GM12878 (cell line): ENCODE results near the gene CRYBB1. TPM values are rescaled to one million over a fixed set of nuclear protein-coding genes. Genes with fewer than 3 reads are reported as not detected.

ENCODE experiments used
- ATAC-seq: fragments of 200-7000 bp; cut with Tn5 transposase; 3 replicates; pipeline ENCODE4 v1.9.1; 2020; ENCODE audit warnings: mild to moderate bottlenecking, moderate library complexity
- BruUV-seq: library from RNA; stranded (reverse); fragments of 400-500 nt; replicated peaks from 2 replicates; lab custom pipeline; 2021; lab: Mats Ljungman, UMichigan
- CTCF ChIA-PET: fragments of 300-600 bp; sonication (Branson Sonifier 250); formaldehyde crosslinking; extraction: SDS; loops from one replicate; lab custom pipeline; 2021; ENCODE audit warnings: inconsistent platforms; lab: Yijun Ruan, JAX
- POLR2A ChIA-PET: fragments of 350-600 bp; formaldehyde crosslinking; extraction: SDS; loops from one replicate; lab custom pipeline; 2021; ENCODE audit warnings: inconsistent platforms; lab: Charles Lee
- RAD21 ChIA-PET: fragments of 300-600 bp; sonication (Branson Sonifier 250); formaldehyde crosslinking; loops from one replicate; lab custom pipeline; 2023; ENCODE audit warnings: antibody characterized with exemption; ENCODE audit not compliant: unreplicated experiment; lab: Charles Lee
- SMC1A ChIA-PET: fragments of 300-600 bp; sonication (Branson Sonifier 250); formaldehyde crosslinking; loops from one replicate; lab custom pipeline; 2023; ENCODE audit not compliant: unreplicated experiment, uncharacterized antibody; lab: Charles Lee
- DNase-seq: peaks from one replicate; pipeline ENCODE4 v3.0.0-alpha.2; 2011; ENCODE audit warnings: low read depth, low spot score
- FAIRE-seq: peaks from 3 replicates; lab custom pipeline; 2011; peaks lifted over from hg19 to GRCh38; lab: Jason Lieb, UNC
- H2AFZ ChIP-seq: 2 replicates; pipeline ENCODE4 v1.6.0; 2011; ENCODE audit warnings: low read depth, low read length, control low read depth; ENCODE audit not compliant: control insufficient read depth
- H3K27ac ChIP-seq: 2 replicates; pipeline ENCODE4 v1.5.1; 2011; ENCODE audit warnings: control low read depth; ENCODE audit not compliant: control insufficient read depth, insufficient read depth
- H3K27me3 ChIP-seq, 2 experiments: replicated peaks in 1 of 2; 2 replicates each; pipeline versions ENCODE4 v1.6.0 to v1.6.1; 2011; ENCODE audit warnings: low read length in 1 of 2; ENCODE audit not compliant: control insufficient read depth in 2 of 2, insufficient read depth in 2 of 2
- H3K36me3 ChIP-seq, 2 experiments: 2 replicates each; pipeline ENCODE4 v1.5.1; 2011; ENCODE audit warnings: low read length in 1 of 2; ENCODE audit not compliant: control insufficient read depth in 2 of 2, insufficient read depth in 2 of 2
- H3K4me1 ChIP-seq: 2 replicates; pipeline ENCODE4 v1.6.1; 2011; ENCODE audit warnings: mild to moderate bottlenecking, low read length, moderate library complexity, mixed read lengths; ENCODE audit not compliant: control insufficient read depth, insufficient read depth
- H3K4me2 ChIP-seq: 2 replicates; pipeline ENCODE4 v1.6.0; 2011; ENCODE audit warnings: control low read depth; ENCODE audit not compliant: control insufficient read depth, insufficient read depth
- H3K4me3 ChIP-seq: fragments of 200-600 bp; sonication (generic); 2 replicates; pipeline ENCODE4 v1.5.1; 2016
- H3K79me2 ChIP-seq: 2 replicates; pipeline ENCODE4 v1.6.0; 2011; ENCODE audit warnings: low read length; ENCODE audit not compliant: control insufficient read depth, insufficient read depth
- H3K9ac ChIP-seq: 2 replicates; pipeline ENCODE4 v1.8.0; 2011; ENCODE audit warnings: low read length, control low read depth, mixed read lengths; ENCODE audit not compliant: control insufficient read depth, insufficient read depth
- H3K9me3 ChIP-seq: replicated peaks from 3 replicates; pipeline ENCODE4 v1.5.1; 2011; ENCODE audit warnings: mild to moderate bottlenecking, low read length; ENCODE audit not compliant: control insufficient read depth, insufficient read depth
- H4K20me1 ChIP-seq: 2 replicates; pipeline ENCODE4 v1.6.0; 2011; ENCODE audit not compliant: control insufficient read depth, insufficient read depth
- BHLHE40 ChIP-seq, 2 experiments: fragments of 450-650 bp in 1 of 2; IDR thresholded peaks; 2 replicates each; pipeline ENCODE4 v1.6.1; 2011 to 2017; ENCODE audit warnings: low read depth in 2 of 2, borderline replicate concordance in 1 of 2, improper control_type of control experiment in 1 of 2, low read length in 1 of 2, mild to moderate bottlenecking in 1 of 2
- CREB1 ChIP-seq: IDR thresholded peaks from 2 replicates; pipeline ENCODE4 v1.6.1; 2012; ENCODE audit warnings: low read depth, mild to moderate bottlenecking, inconsistent platforms
- HDAC2 ChIP-seq: fragments of 200-600 bp; sonication (generic); IDR thresholded peaks from 2 replicates; pipeline ENCODE4 v1.6.1; 2017
- IKZF1 ChIP-seq: fragments of 450-650 bp; conservative IDR thresholded peaks from 2 replicates; pipeline ENCODE4 v1.6.1; 2017; ENCODE audit warnings: antibody characterized with exemption, mild to moderate bottlenecking
- MYB ChIP-seq: fragments of 150-350 bp; IDR thresholded peaks from 2 replicates; pipeline ENCODE4 v1.6.1; 2014; ENCODE audit warnings: mild to moderate bottlenecking, low read depth, low read length, borderline replicate concordance
- NR2C1 ChIP-seq: fragments of 450-650 bp; IDR thresholded peaks from 2 replicates; pipeline ENCODE4 v1.6.1; 2017; ENCODE audit warnings: antibody characterized with exemption, mild to moderate bottlenecking, moderate library complexity
- RAD21 ChIP-seq: IDR thresholded peaks from 2 replicates; pipeline ENCODE4 v1.6.1; 2011; ENCODE audit warnings: mild to moderate bottlenecking, low read depth, low read length, moderate library complexity; ENCODE audit not compliant: insufficient read depth
- RCOR1 ChIP-seq: conservative IDR thresholded peaks from 2 replicates; pipeline ENCODE4 v1.6.1; 2012; ENCODE audit warnings: low read depth, low read length, improper control_type of control experiment
- SUZ12 ChIP-seq: fragments of 200-600 bp; sonication (generic); IDR thresholded peaks from one replicate; pipeline ENCODE4 v1.6.1; 2018; ENCODE audit warnings: antibody characterized with exemption, mild to moderate bottlenecking; ENCODE audit not compliant: unreplicated experiment
- TBL1XR1 ChIP-seq: IDR thresholded peaks from 2 replicates; pipeline ENCODE4 v1.6.1; 2012; ENCODE audit warnings: low read depth, low read length, improper control_type of control experiment
- YBX1 ChIP-seq: fragments of 450-650 bp; IDR thresholded peaks from 2 replicates; pipeline ENCODE4 v1.6.1; 2016; ENCODE audit warnings: antibody characterized with exemption
- ZNF384 ChIP-seq: IDR thresholded peaks from 2 replicates; pipeline ENCODE4 v1.6.1; 2012; ENCODE audit warnings: low read depth, mild to moderate bottlenecking, low read length, improper control_type of control experiment, borderline replicate concordance
- WGBS: methylation state at CpG from one replicate; pipeline ENCODE4 v1.1.6; 2016; ENCODE audit warnings: low lambda C conversion rate; ENCODE audit not compliant: insufficient replicate concordance, insufficient coverage; ENCODE audit errors: missing lambda C conversion rate; 5-methylcytosine and 5-hydroxymethylcytosine counted together
- in situ Hi-C: fragments of 300-500 bp; cut with MboI; formaldehyde crosslinking; loops from 9 replicates; pipeline ENCODE4 v1.14.3; 2018; ENCODE audit warnings: mixed read lengths
- intact Hi-C: fragments of 100-400 bp; cut with micrococcal nuclease; formaldehyde crosslinking; loops from one replicate; pipeline ENCODE4 v1.14.2; 2022; ENCODE audit not compliant: unreplicated experiment
- polyA plus RNA-seq, 11 experiments: library from polyadenylated mRNA; depleted of rRNA in 4 of 11; unstranded in 6 of 11; stranded (reverse) in 5 of 11; fragments of >200 nt; fragmentation: Nextera tagmentation in 4 of 11; fragmentation: Illumina TruSeq in 1 of 11; extraction: Ambion mirVana in 4 of 11; extraction: Trizol in 1 of 11; gene quantifications; 1 replicate in 1 of 11; 2 replicates in 10 of 11; pipeline versions ENCODE4 v1.2.1 to v1.2.3, GENCODE V29; 2011 to 2016; ENCODE audit warnings: inconsistent platforms in 2 of 11, missing spikeins in 2 of 11, low read depth in 1 of 11
- total RNA-seq, 4 experiments: library from RNA; depleted of rRNA in 3 of 4; stranded (reverse); fragments of >200 nt in 3 of 4; fragmentation: Illumina TruSeq in 1 of 4; extraction: Trizol in 1 of 4; gene quantifications; 2 replicates each; pipeline versions ENCODE4 v1.2.1 to v1.2.3, GENCODE V29; 2013 to 2021
- TF ChIP-seq, protein P1 (sequence below): fragments of 450-650 bp; formaldehyde crosslinking; IDR thresholded peaks from 2 replicates; pipeline ENCODE4 v1.4.0; 2022; ENCODE audit warnings: mild to moderate bottlenecking, moderate library complexity
- TF ChIP-seq, protein P2 (sequence below): fragments of 450-650 bp; IDR thresholded peaks from 2 replicates; pipeline ENCODE4 v1.6.1; 2016; ENCODE audit warnings: mild to moderate bottlenecking

CRYBB1 gene
- total and polyA plus RNA-seq, 10 of the 15 experiments (the other 5 are each of a cell fraction or from before 2014, with no cell fraction given) = 0.09 to 0.64 (median 0.23) TPM; not detected in 5

DNA sequence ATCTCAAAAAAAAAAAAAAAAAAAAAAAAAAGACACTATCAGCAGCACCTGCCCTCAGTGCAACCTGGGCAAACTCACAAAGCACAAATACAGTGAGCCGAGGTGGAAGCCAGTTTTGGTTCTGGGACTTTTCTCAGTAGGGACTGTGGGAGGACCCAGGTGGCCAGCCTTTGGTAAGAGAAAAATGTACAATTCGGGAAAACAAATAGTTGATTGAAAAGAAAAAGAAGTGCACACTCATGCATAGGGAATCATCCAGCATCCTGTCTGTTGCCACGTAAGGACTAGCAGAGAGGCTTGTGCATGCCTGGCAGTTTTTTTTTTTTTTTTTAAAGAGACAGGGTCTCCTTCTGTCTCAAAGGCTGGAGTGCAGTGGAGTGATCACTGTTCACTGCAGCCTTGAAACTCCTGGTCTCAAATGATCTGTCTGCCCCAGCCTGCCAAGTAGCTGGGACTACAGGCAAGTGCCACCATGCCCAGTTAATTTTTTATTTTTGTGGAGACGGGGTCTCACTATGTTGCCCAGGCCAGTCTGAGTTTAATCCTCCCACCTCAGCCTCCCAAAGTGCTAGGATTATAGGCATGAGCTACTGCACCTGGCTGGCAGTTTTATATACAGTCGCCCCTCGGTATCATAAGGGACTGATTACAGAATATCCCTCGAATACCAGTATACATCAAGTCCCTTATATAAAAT, 64.6 kb downstream of the CRYBB1 start:
- intact Hi-C loops = no loop called here
- RAD21 ChIA-PET = no interaction called here
- POLR2A ChIA-PET = no interaction called here

DNA sequence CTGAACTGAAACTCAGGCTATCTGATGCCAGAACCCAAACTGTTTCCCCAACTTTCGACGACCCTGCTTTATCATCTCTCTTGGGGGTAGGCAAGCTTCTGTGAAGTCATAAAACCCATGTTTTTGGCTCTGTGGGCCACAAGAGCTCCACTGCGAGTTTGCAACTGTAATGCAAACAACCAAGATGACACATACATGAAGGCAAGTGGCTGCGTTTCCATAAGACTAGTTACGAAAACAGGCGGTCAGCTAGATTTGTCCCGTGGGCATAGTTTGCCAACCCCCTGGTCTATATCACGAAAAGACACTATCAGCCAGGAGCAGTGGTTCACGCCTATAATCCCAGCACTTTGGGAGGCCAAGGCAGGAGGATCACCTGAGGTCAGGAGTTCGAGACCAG, 65.4 kb downstream of the CRYBB1 start:
- no peak overlapping the region for H3K4me2 ChIP-seq
- ChIA-PET CTCF (no interaction called here), RAD21 (no interaction called here), POLR2A (no interaction called here), SMC1A (interaction anchor here (0.6 to 1.1 kb wide), 2 partner anchors 9 to 26 kb away, joined by 3 read pairs; no protein-coding TSS in a partner anchor)
- no peak overlapping the region for H3K9ac ChIP-seq
- H2AFZ ChIP-seq = no peak overlapping the region
- FAIRE-seq (no peak), ATAC-seq (no peak), DNase-seq (no peak)
- H4K20me1 ChIP-seq = no peaks in the 10 kb centered on the region
- H3K27me3 ChIP-seq = no peaks in the 10 kb centered on the region
- H3K36me3 ChIP-seq = no peaks in the 10 kb centered on the region; a peak in 3 of 4 replicates
- H3K9me3 ChIP-seq = no peaks in the 10 kb centered on the region
- H3K4me1 ChIP-seq = no peaks in the 10 kb centered on the region
- in situ Hi-C loops = no loop called here
- H3K27ac ChIP-seq = no peak overlapping the region
- H3K79me2 ChIP-seq = no peaks in the 10 kb centered on the region; the same call in none of the 2 replicates
- no TSS peak for BruUV-seq
- H3K4me3 ChIP-seq = no peak overlapping the region
- 80% methylated on average over 10 of the region's 10 CpGs for WGBS
- intact Hi-C loops = no loop called here
- TF ChIP-seq, protein P1, sequence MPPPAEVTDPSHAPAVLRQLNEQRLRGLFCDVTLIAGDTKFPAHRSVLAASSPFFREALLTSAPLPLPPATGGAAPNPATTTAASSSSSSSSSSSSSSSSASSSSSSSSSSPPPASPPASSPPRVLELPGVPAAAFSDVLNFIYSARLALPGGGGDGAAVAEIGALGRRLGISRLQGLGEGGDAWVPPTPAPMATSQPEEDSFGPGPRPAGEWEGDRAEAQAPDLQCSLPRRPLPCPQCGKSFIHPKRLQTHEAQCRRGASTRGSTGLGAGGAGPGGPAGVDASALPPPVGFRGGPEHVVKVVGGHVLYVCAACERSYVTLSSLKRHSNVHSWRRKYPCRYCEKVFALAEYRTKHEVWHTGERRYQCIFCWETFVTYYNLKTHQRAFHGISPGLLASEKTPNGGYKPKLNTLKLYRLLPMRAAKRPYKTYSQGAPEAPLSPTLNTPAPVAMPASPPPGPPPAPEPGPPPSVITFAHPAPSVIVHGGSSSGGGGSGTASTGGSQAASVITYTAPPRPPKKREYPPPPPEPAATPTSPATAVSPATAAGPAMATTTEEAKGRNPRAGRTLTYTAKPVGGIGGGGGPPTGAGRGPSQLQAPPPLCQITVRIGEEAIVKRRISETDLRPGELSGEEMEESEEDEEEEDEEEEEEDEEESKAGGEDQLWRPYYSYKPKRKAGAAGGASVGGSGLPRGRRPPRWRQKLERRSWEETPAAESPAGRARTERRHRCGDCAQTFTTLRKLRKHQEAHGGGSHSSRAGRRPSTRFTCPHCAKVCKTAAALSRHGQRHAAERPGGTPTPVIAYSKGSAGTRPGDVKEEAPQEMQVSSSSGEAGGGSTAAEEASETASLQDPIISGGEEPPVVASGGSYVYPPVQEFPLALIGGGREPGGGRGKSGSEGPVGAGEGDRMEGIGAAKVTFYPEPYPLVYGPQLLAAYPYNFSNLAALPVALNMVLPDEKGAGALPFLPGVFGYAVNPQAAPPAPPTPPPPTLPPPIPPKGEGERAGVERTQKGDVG = no peak
- TF ChIP-seq RCOR1 (no peak), SUZ12 (no peak), RAD21 (no peak), NR2C1 (no peak), IKZF1 (no peak)
- TF ChIP-seq, protein P2, sequence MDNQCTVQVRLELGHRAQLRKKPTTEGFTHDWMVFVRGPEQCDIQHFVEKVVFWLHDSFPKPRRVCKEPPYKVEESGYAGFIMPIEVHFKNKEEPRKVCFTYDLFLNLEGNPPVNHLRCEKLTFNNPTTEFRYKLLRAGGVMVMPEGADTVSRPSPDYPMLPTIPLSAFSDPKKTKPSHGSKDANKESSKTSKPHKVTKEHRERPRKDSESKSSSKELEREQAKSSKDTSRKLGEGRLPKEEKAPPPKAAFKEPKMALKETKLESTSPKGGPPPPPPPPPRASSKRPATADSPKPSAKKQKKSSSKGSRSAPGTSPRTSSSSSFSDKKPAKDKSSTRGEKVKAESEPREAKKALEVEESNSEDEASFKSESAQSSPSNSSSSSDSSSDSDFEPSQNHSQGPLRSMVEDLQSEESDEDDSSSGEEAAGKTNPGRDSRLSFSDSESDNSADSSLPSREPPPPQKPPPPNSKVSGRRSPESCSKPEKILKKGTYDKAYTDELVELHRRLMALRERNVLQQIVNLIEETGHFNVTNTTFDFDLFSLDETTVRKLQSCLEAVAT = no peak

More for the DNA sequence above, 64.6 kb downstream of the CRYBB1 start:
- no peak for ATAC-seq
- no TSS peak for BruUV-seq
- H3K4me3 ChIP-seq = no peak overlapping the region
- DNase-seq = no peak
- H4K20me1 ChIP-seq = no peaks in the 10 kb centered on the region
- H3K27ac ChIP-seq = no peak overlapping the region
- in situ Hi-C loops = no loop called here
- 68% methylated on average over 7 of the region's 7 CpGs for WGBS
- H3K9ac ChIP-seq = no peak overlapping the region
- no peaks in the 10 kb centered on the region; a peak in 3 of 4 replicates for H3K36me3 ChIP-seq
- no peak overlapping the region for H2AFZ ChIP-seq
- no peaks in the 10 kb centered on the region for H3K9me3 ChIP-seq
- ChIA-PET CTCF (no interaction called here), SMC1A (interaction anchor here (0.6 to 1.1 kb wide), 2 partner anchors 9 to 25 kb away, joined by 3 read pairs; no protein-coding TSS in a partner anchor)
- no peak for FAIRE-seq
- H3K4me1 ChIP-seq = no peaks in the 10 kb centered on the region
- H3K4me2 ChIP-seq = no peak overlapping the region
- H3K79me2 ChIP-seq = no peaks in the 10 kb centered on the region; the same call in none of the 2 replicates
- TF ChIP-seq MYB = no peak
- TF ChIP-seq YBX1 = no peak
- no peak for TF ChIP-seq TBL1XR1
- TF ChIP-seq RCOR1 = no peak
- TF ChIP-seq BHLHE40 (IDR thresholded peaks at IDR 0.05; ENCODE audit: borderline replicate concordance in 1 of 2, low read depth in 2 of 2, low read length in 1 of 2) = no peak
- no peak for TF ChIP-seq HDAC2
- TF ChIP-seq CREB1 = no peak
- no peak; the same call in 1 of the 2 replicates for TF ChIP-seq ZNF384
- H3K27me3 ChIP-seq = no peaks in the 10 kb centered on the region
